ENCODE measurements around the gene SMIM5.

DNA sequence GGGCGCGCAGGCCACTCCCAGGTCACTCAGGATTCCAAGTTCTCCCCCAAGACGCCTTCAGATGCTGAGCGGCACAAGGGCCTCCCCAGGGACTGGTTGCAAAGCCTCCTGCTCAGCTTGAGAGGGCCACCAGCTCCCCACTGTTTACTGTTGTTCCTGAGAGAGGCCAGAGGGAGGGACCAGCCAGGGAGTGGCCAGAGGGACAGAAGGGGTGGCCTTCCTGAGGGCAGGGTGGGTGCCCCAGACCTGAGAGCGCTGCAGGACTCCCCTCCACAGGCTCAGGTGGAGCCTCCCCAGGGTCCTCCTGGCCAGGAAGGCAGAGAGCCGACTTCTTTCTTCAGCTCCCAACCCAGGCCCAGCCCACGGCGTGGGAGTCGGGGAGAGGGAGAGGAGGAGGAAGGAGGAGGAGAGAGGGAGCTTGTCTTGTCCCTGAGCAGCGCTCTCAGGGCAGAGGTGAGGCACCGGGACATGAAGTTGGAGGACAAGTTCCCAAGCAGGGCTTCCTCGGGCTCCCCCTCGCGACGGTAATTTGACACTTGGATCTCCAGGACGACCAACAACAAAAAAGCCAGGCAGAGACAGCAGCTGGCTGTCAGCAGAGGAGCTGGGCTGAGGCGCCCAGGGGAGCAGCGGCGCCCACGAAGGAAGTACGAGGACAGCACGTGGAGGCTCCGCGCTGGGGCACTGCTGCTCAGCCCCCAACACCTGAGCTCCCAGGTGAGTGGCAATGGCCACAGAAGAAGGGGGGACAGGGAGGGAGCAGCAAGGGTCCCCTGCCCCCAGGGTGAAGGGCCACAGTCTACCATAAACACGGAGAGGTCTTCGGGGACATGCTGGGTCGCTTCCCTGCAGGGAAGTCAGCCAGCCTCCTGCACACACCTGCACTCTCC, 497 bp downstream of the SMIM5 start:
- TF ChIP-seq, protein P1, sequence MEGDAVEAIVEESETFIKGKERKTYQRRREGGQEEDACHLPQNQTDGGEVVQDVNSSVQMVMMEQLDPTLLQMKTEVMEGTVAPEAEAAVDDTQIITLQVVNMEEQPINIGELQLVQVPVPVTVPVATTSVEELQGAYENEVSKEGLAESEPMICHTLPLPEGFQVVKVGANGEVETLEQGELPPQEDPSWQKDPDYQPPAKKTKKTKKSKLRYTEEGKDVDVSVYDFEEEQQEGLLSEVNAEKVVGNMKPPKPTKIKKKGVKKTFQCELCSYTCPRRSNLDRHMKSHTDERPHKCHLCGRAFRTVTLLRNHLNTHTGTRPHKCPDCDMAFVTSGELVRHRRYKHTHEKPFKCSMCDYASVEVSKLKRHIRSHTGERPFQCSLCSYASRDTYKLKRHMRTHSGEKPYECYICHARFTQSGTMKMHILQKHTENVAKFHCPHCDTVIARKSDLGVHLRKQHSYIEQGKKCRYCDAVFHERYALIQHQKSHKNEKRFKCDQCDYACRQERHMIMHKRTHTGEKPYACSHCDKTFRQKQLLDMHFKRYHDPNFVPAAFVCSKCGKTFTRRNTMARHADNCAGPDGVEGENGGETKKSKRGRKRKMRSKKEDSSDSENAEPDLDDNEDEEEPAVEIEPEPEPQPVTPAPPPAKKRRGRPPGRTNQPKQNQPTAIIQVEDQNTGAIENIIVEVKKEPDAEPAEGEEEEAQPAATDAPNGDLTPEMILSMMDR (IDR thresholded peaks at IDR 0.05) = peak; percentile 71
- TF ChIP-seq NR3C1 (IDR thresholded peaks at IDR 0.05) = no peak
- TF ChIP-seq, protein P2, sequence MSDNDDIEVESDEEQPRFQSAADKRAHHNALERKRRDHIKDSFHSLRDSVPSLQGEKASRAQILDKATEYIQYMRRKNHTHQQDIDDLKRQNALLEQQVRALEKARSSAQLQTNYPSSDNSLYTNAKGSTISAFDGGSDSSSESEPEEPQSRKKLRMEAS (IDR thresholded peaks at IDR 0.05) = peak; percentile 22; the same call in 1 of the 2 replicates
- no peak for TF ChIP-seq POLR2A (IDR thresholded peaks at IDR 0.05; ENCODE audit: low read length)
- no peak for TF ChIP-seq MAZ (IDR thresholded peaks at IDR 0.05; ENCODE audit: borderline replicate concordance, low read depth, low read length)
- TF ChIP-seq PHF8 (IDR thresholded peaks at IDR 0.05; ENCODE audit: borderline replicate concordance, low read depth) = no peak
- TF ChIP-seq, protein P3, sequence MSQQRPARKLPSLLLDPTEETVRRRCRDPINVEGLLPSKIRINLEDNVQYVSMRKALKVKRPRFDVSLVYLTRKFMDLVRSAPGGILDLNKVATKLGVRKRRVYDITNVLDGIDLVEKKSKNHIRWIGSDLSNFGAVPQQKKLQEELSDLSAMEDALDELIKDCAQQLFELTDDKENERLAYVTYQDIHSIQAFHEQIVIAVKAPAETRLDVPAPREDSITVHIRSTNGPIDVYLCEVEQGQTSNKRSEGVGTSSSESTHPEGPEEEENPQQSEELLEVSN (IDR thresholded peaks at IDR 0.05; ENCODE audit: borderline replicate concordance, low read depth) = no peak
- no peak for TF ChIP-seq EP300 (IDR thresholded peaks at IDR 0.05)
- no peak for TF ChIP-seq KDM1A (IDR thresholded peaks at IDR 0.05; ENCODE audit: low read depth)
- peak; percentile 57 to 58 for TF ChIP-seq RAD21 (conservative IDR thresholded peaks at IDR 0.05 in 1 of 2, IDR thresholded peaks at IDR 0.05 in 1 of 2)
- TF ChIP-seq CHD2 (IDR thresholded peaks at IDR 0.05; ENCODE audit: low read length, partially characterized antibody) = no peak
